Pancreas (tissue), 10 donors: ENCODE results near the gene TCEAL2. TPM values are rescaled to one million over a fixed set of nuclear protein-coding genes. Genes with fewer than 3 reads are reported as not detected.
A peak's percentile ranks its signal among the peaks of the same experiment; 100 is the strongest.

Source experiments
- ATAC-seq, 4 donors: fragments of 200-7000 bp; cut with Tn5 transposase; one replicate each; pipeline versions ENCODE4 v1.8.0 to v1.9.1; 2020; ENCODE audit warnings: mild to moderate bottlenecking in 4 of 4, moderate library complexity in 4 of 4
- DNase-seq, 6 donors: peaks; one replicate each; pipeline ENCODE4 v3.0.0-alpha.2; 2020
- FAIRE-seq: peaks from 2 replicates; lab custom pipeline; 2012; peaks lifted over from hg19 to GRCh38; lab: Jason Lieb, UNC
- H3K27ac ChIP-seq, 4 donors: fragments of 200-600 bp; sonication (generic); 1 replicate in 3 of 4; 2 replicates in 1 of 4; pipeline versions ENCODE4 v1.5.0 to v1.8.0; 2020
- H3K27me3 ChIP-seq, 4 donors: fragments of 200-600 bp; one replicate each; pipeline ENCODE4 v1.8.0; 2021
- H3K36me3 ChIP-seq, 3 donors: fragments of 200-600 bp; sonication (generic) in 1 of 3; one replicate each; pipeline versions ENCODE4 v1.5.0 to v1.8.0; 2020 to 2021
- H3K4me1 ChIP-seq, 3 donors: fragments of 200-600 bp; one replicate each; pipeline ENCODE4 v1.8.0; 2021
- H3K4me3 ChIP-seq, 4 donors: fragments of 200-600 bp; sonication (generic) in 2 of 4; one replicate each; pipeline versions ENCODE4 v1.5.0 to v1.8.0; 2020 to 2021
- H3K9me3 ChIP-seq, 4 donors: fragments of 200-600 bp; one replicate each; pipeline ENCODE4 v1.8.0; 2021
- WGBS, 2 donors: extraction: QIAGEN DNeasy Blood & Tissue Kit; methylation state at CpG; one replicate each; pipeline ENCODE4 v1.1.7; 2013; 5-methylcytosine and 5-hydroxymethylcytosine counted together
- intact Hi-C, 3 donors: fragments of 100-400 bp; cut with DNase I; formaldehyde crosslinking; loops; one replicate each; pipeline versions ENCODE4 v1.11.1 to v1.14.2; 2022
- polyA plus RNA-seq, 2 donors: library from polyadenylated mRNA; stranded (reverse); fragments of 200-250 nt; gene quantifications; one replicate each; pipeline ENCODE4 v1.2.3, GENCODE V29; 2013
- total RNA-seq, 6 donors: library from RNA; stranded (reverse); fragmentation: NEBNext Ultra II Directional in 4 of 6; extraction: Animal tissue kit (Norgen Biotek cat#: 25700) in 4 of 6; gene quantifications; one replicate each; pipeline versions ENCODE4 v1.2.1 to v1.2.4, GENCODE V29; 2021 to 2023
- TF ChIP-seq, protein P1 (sequence below), 4 donors: fragments of 200-600 bp; sonication (generic) in 3 of 4; IDR thresholded peaks; one replicate each; pipeline versions ENCODE4 v1.5.0 to v1.8.0; 2021; ENCODE audit warnings: antibody characterized with exemption in 4 of 4
- donor health status: healthy with polysubstance abuse.
- donor health status: DM: no; HTN: no; CAD: no; lungs with moderate emphysema.
- donor health status: DM: no; HTN: no; CAD: no.
- donor health status: control.
- donor health status: control.
- donor health status: Bipolar disorder and iron deficiency.
- donor health status: DM: yes; HTN: yes; CAD: no.
- donor health status: DM: no; HTN: no; CAD: no.
- donor health status: DM: no; HTN: no; CAD: no.
- donor health status: DM: yes; HTN: yes; CAD: no.

Gene TCEAL2
- total and polyA plus RNA-seq, 8 donors: 0.37 to 24.2 (median 1.9) TPM

DNA sequence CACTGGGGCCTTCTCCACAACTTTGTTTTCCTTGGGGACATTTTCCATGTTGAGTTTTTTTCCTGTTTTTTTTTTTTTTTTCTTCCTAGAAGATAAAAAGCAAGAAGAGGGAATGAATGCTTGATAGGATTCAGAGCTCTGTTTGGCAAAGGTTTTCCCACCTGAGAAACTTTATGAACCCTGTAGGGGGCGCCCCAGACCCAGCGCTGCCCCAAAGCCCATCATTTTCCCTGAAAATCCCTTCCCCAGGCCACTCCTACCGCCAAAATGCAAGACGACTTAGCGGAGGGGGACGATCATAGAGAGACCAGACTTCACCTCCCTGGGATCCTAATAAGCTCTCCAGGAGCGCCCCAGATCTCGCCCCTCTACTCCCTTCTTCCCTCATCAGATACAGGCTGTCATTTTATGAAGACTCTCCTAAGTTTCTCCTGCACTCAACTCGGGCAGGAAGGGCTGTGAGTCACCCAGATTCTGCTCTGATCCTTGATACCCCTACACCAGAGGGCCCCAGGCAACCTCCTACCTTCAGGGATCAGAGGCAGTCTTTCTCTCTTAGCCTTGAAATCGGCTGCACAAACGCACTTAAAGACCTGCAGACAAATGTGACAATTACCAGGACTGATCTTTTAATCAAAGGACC lies 28.9 kb downstream of the TCEAL2 start:
- peak in 2 of 4 donors; percentile 38 to 49 for ATAC-seq

DNA sequence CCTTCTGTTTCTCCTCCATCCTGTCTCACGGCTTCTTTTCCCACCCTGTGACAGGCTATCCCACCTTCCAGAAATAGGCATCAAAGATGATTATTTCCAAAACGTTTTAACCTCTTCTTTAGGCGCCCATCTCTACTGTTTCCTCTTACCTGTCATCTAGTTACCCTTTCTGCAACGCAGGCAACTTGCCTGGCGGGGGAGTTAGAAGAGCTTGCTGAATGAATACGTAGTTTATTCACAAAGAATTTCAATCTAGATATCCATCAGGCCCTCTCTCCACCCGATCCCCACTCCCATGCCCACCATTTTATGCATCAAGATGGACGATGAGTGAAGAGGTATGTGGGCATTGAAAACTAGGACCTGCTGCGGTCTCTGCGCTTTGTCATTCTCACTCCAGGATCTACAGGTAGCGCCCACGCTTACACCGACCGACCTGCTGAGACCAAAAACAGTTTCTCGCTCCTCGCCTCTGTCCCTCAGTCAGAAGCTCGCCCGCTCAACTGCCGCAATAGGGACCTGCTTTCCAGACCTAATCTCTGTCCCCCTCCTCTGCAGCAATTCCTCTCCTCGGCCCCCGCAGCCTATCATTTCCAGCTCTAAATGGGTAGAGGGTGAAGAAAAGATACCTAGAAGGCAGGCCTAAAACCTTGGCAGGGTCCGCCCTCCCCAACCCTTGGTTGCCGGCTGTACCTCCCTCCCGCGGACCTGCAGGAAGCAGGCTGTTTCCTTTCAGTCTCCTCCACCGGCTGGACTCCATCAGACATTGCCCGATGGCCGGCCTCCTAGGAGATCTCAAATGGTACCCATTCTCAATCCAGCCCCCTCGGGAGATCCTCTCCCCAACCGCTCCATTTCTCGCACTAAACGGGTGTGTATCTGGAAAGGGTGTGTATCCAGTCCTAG lies 29.7 kb downstream of the TCEAL2 start:
- FAIRE-seq: no peak
- Histone ChIP-seq H3K4me1 (no peaks in the 10 kb centered on the region), H3K27me3 (peaks cover 0 to 4% (median 0%) of the 10 kb centered on the region in 4 donors), H3K9me3 (no peaks in the 10 kb centered on the region), H3K27ac (peak overlapping the region; percentile 37 to 79 (median 70)), H3K36me3 (no peaks in the 10 kb centered on the region), H3K4me3 (peak overlapping the region; percentile 8 to 52 (median 27))
- 1 to 33% methylated on average over 32 of the region's 32 CpGs for WGBS, 2 donors
- DNase-seq: peak; percentile 5 to 61 (median 22)
- TF ChIP-seq, protein P1, sequence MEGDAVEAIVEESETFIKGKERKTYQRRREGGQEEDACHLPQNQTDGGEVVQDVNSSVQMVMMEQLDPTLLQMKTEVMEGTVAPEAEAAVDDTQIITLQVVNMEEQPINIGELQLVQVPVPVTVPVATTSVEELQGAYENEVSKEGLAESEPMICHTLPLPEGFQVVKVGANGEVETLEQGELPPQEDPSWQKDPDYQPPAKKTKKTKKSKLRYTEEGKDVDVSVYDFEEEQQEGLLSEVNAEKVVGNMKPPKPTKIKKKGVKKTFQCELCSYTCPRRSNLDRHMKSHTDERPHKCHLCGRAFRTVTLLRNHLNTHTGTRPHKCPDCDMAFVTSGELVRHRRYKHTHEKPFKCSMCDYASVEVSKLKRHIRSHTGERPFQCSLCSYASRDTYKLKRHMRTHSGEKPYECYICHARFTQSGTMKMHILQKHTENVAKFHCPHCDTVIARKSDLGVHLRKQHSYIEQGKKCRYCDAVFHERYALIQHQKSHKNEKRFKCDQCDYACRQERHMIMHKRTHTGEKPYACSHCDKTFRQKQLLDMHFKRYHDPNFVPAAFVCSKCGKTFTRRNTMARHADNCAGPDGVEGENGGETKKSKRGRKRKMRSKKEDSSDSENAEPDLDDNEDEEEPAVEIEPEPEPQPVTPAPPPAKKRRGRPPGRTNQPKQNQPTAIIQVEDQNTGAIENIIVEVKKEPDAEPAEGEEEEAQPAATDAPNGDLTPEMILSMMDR (IDR thresholded peaks at IDR 0.05): no peak
- peak; percentile 51 to 73 (median 68) for ATAC-seq
- intact Hi-C loops: no loop called here

More for the DNA sequence above, 28.9 kb downstream of the TCEAL2 start:
- peaks cover 0 to 4% (median 0%) of the 10 kb centered on the region in 4 donors for H3K27me3 ChIP-seq
- H3K4me3 ChIP-seq: peak overlapping the region in 2 of 4 donors; percentile 38 to 52
- WGBS, 2 donors: 10 to 15% methylated on average over 11 of the region's 11 CpGs
- no peaks in the 10 kb centered on the region for H3K9me3 ChIP-seq
- DNase-seq (peak in 4 of 6 donors; percentile 3 to 23 (median 18)), FAIRE-seq (no peak)
- H3K36me3 ChIP-seq: no peaks in the 10 kb centered on the region
- peak overlapping the region in 1 of 4 donors; percentile 79 for H3K27ac ChIP-seq
- TF ChIP-seq, protein P1 (IDR thresholded peaks at IDR 0.05): peak in 2 of 4 donors; percentile 22 to 28
- H3K4me1 ChIP-seq: no peaks in the 10 kb centered on the region
- intact Hi-C loops: no loop called here

DNA sequence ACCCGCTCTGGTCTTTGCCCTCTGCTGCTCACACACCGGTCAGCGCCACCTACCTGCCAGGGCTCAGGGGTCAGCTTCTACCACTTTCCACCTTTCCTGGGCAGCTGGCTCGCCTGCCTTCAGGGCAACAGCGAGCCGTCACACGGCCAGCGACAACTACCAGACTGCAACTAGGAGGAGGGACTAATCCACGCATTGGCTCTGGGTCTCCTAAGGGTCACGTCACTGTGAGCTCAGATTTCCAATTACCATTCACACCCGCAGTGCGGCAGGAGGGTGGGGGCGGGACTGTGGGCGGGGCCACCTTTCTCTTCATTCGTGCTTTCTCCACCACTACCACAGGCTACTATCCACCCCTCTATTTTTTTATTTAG lies 30.3 kb downstream of the TCEAL2 start, which contains the start of gene BEX5:
Gene BEX5, minus strand, starts transcription at position 172 of the 374 bp plus-strand sequence. CDS start 1,712 bp downstream, outside the sequence.
- H3K4me1 ChIP-seq: no peaks in the 10 kb centered on the region
- DNase-seq: peak; percentile 72 to 85 (median 78)
- peak within 1 kb of the TSS; percentile 37 to 79 (median 70) for H3K27ac ChIP-seq
- H3K9me3 ChIP-seq: no peaks in the 10 kb centered on the region
- TF ChIP-seq, protein P1 (IDR thresholded peaks at IDR 0.05): no peak
- 1 to 26% methylated on average over 15 of the region's 15 CpGs for WGBS, 2 donors
- H3K4me3 ChIP-seq: peak within 1 kb of the TSS; percentile 8 to 52 (median 27)
- FAIRE-seq: no peak
- H3K27me3 ChIP-seq: peaks cover 0 to 4% (median 0%) of the 10 kb centered on the region in 4 donors
- intact Hi-C loops: no loop called here
- H3K36me3 ChIP-seq: no peaks in the 10 kb centered on the region
- ATAC-seq: peak; percentile 97 to 99 (median 98)

Other genes with a start within 250 kb of the TCEAL2 start
- 1 to 10 TPM; 2.8 to 6.6 (median 4.9) TPM for gene ZMAT1, start 193.7 kb upstream of the TCEAL2 start, total RNA-seq
- 10 to 100 TPM; 11.7 to 26.7 TPM for gene ZMAT1, start 193.7 kb upstream of the TCEAL2 start, polyA plus RNA-seq
- gene TCEAL6, start 16.8 kb downstream of the TCEAL2 start, total RNA-seq: under 1 TPM in 1 of 6 donors, not detected in 5; 0.14 TPM
- 1 to 10 TPM in 1 of 2 donors, under 1 TPM in 1; 0.49 to 2.2 TPM for gene TCEAL6, start 16.8 kb downstream of the TCEAL2 start, polyA plus RNA-seq
- gene BEX5, start 30.3 kb downstream of the TCEAL2 start, total RNA-seq: 10 to 100 TPM in 3 of 6 donors, 1 to 10 TPM in 3; 7.8 to 15.4 (median 9.5) TPM
- gene BEX5, start 30.3 kb downstream of the TCEAL2 start, polyA plus RNA-seq: 10 to 100 TPM in 1 of 2 donors, 1 to 10 TPM in 1; 9.5 to 35.8 TPM
- gene TCP11X1, start 89.6 kb downstream of the TCEAL2 start, total RNA-seq: not detected
- gene TCP11X1, start 89.6 kb downstream of the TCEAL2 start, polyA plus RNA-seq: not detected
- gene NXF2, start 121.5 kb downstream of the TCEAL2 start, total RNA-seq: not detected
- gene NXF2, start 121.5 kb downstream of the TCEAL2 start, polyA plus RNA-seq: under 1 TPM in 1 of 2 donors, not detected in 1; 0.11 TPM